IgD-negative memory B cell (primary cell): Measurements from ENCODE around the gene TMEM150C. TPM values are rescaled to one million over a fixed set of nuclear protein-coding genes. Genes with fewer than 3 reads are reported as not detected.
"Not testable (repeated sequence)": the region's sequence is repeated elsewhere in the genome, so short reads cannot be mapped to it uniquely, and the experiment has no call there.

ENCODE experiments used
- H3K27ac Mint-ChIP-seq, 3 donors: one replicate each; pipeline ENCODE4 v1.8.0; 2020 to 2022; ENCODE audit warnings: mild to moderate bottlenecking in 3 of 3, mixed read lengths in 3 of 3, moderate library complexity in 1 of 3
- H3K27me3 Mint-ChIP-seq: one replicate; pipeline ENCODE4 v1.8.0; 2021; ENCODE audit warnings: mixed read lengths
- H3K36me3 Mint-ChIP-seq: one replicate; pipeline ENCODE4 v1.8.0; 2020; ENCODE audit warnings: mild to moderate bottlenecking, mixed read lengths
- H3K4me1 Mint-ChIP-seq, 3 donors: one replicate each; pipeline ENCODE4 v1.8.0; 2020 to 2022; ENCODE audit warnings: mixed read lengths in 3 of 3, mild to moderate bottlenecking in 1 of 3
- H3K4me3 Mint-ChIP-seq, 4 donors: one replicate each; pipeline ENCODE4 v1.8.0; 2020 to 2022; ENCODE audit warnings: mild to moderate bottlenecking in 4 of 4, mixed read lengths in 4 of 4, moderate library complexity in 3 of 4
- H3K9me3 Mint-ChIP-seq, 3 donors: one replicate each; pipeline ENCODE4 v1.8.0; 2020 to 2021; ENCODE audit warnings: mixed read lengths in 3 of 3, mild to moderate bottlenecking in 1 of 3
- polyA plus RNA-seq: library from polyadenylated mRNA; unstranded; fragments of 300-500 nt; fragmentation: Illumina TruSeq; gene quantifications from one replicate; pipeline ENCODE4 v1.2.3, GENCODE V29; 2021

TMEM150C gene
- polyA plus RNA-seq, 1 donor from 2014 or later: not detected

GRCh38 chr4:82585690-82586435 lies 24.1 kb upstream of the TMEM150C start:
- Mint-ChIP-seq H3K4me1 (no peaks in the 10 kb centered on the region), H3K4me3 (no peak overlapping the region), H3K9me3 (peaks cover 0 to 2% (median 0%) of the 10 kb centered on the region in 3 donors), H3K27me3 (peaks cover 2% of the 10 kb centered on the region), H3K27ac (peak overlapping the region in 1 of 3 donors; percentile 9), H3K36me3 (no peaks in the 10 kb centered on the region)

DNA sequence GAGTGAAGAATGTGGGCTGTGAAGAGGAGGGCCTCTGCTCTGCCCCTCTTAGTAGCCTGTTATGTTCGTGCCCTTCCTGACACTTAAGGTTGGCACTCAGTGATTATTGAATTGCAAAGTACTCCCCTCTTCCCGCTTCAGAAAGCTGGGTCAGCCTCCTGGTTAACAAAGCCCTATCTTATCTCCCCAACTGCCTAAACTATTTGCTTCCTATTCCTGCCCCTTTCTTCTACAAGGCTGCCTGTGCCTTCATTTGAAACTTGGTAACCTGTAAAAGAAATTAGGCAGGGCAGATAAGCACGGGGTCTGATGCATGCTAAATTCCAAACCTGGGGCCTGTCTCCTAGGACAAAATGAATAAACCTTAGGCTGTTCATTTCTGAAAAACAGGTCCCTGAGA lies 23.1 kb upstream of the TMEM150C start:
- Mint-ChIP-seq H3K9me3 (peaks cover 0 to 2% (median 0%) of the 10 kb centered on the region in 3 donors), H3K27ac (no peak overlapping the region), H3K4me3 (no peak overlapping the region), H3K4me1 (no peaks in the 10 kb centered on the region), H3K36me3 (no peaks in the 10 kb centered on the region), H3K27me3 (peaks cover 7% of the 10 kb centered on the region)

- no peak overlapping the region for H3K4me3 Mint-ChIP-seq
- peaks cover 0 to 2% (median 0%) of the 10 kb centered on the region in 3 donors for H3K9me3 Mint-ChIP-seq
- H3K36me3 Mint-ChIP-seq: no peaks in the 10 kb centered on the region
- H3K4me1 Mint-ChIP-seq: no peaks in the 10 kb centered on the region
- peaks cover 8% of the 10 kb centered on the region for H3K27me3 Mint-ChIP-seq
- no peak overlapping the region for H3K27ac Mint-ChIP-seq
Measured at GRCh38 chr4:82583897-82584587, 22.3 kb upstream of the TMEM150C start.

GRCh38 chr4:82579932-82580331 lies 18.1 kb upstream of the TMEM150C start:
- Mint-ChIP-seq H3K27me3 (peaks cover 13% of the 10 kb centered on the region), H3K4me1 (no peaks in the 10 kb centered on the region), H3K9me3 (no peaks in the 10 kb centered on the region), H3K4me3 (no peak overlapping the region), H3K36me3 (no peaks in the 10 kb centered on the region), H3K27ac (no peak overlapping the region)

- Mint-ChIP-seq H3K27me3 (peaks cover 15% of the 10 kb centered on the region), H3K4me1 (no peaks in the 10 kb centered on the region), H3K9me3 (peaks cover 0 to 4% (median 0%) of the 10 kb centered on the region in 3 donors), H3K27ac (no peak overlapping the region), H3K36me3 (no peaks in the 10 kb centered on the region), H3K4me3 (no peak overlapping the region)
Measured at GRCh38 chr4:82578935-82579334, 17.1 kb upstream of the TMEM150C start.

GRCh38 chr4:82577451-82577850 lies 15.7 kb upstream of the TMEM150C start:
- H3K27me3 Mint-ChIP-seq: peaks cover 13% of the 10 kb centered on the region
- H3K36me3 Mint-ChIP-seq: no peaks in the 10 kb centered on the region

GRCh38 chr4:82569727-82570126 lies 7.9 kb upstream of the TMEM150C start:
- Mint-ChIP-seq H3K27me3 (peaks cover 8% of the 10 kb centered on the region), H3K4me1 (no peaks in the 10 kb centered on the region), H3K9me3 (peaks cover 0 to 4% (median 2%) of the 10 kb centered on the region in 3 donors), H3K27ac (no peak overlapping the region), H3K4me3 (no peak overlapping the region), H3K36me3 (peaks cover 2% of the 10 kb centered on the region)

More at GRCh38 chr4:82577451-82577850, 15.7 kb upstream of the TMEM150C start:
- H3K27ac Mint-ChIP-seq: no peak overlapping the region
- H3K9me3 Mint-ChIP-seq: peaks cover 0 to 4% (median 0%) of the 10 kb centered on the region in 3 donors
- no peaks in the 10 kb centered on the region for H3K4me1 Mint-ChIP-seq
- no peak overlapping the region for H3K4me3 Mint-ChIP-seq

DNA sequence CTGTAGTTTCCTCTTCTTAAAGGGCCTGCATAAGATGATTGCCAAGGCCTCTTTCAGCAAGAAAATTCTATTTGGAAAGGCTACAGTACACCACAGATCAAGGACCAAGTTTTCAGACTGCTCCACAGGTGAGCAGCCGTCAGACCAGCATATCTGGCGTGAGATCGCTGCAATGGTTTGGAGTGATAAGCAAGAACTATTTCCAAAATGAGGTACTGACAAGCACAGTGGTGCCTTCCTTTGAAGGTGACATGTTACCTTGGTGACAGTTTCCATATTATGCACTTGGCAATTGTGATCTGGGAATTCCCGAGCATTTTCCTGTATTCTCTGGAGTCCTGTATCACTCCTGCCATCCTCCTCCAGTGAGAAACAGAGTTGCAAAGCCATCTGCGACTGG lies 7.3 kb upstream of the TMEM150C start:
- Mint-ChIP-seq H3K4me1 (no peaks in the 10 kb centered on the region), H3K27me3 (peaks cover 6% of the 10 kb centered on the region), H3K4me3 (no peak overlapping the region), H3K27ac (no peak overlapping the region), H3K9me3 (peaks cover 0 to 2% (median 0%) of the 10 kb centered on the region in 3 donors), H3K36me3 (peaks cover 2% of the 10 kb centered on the region)

DNA sequence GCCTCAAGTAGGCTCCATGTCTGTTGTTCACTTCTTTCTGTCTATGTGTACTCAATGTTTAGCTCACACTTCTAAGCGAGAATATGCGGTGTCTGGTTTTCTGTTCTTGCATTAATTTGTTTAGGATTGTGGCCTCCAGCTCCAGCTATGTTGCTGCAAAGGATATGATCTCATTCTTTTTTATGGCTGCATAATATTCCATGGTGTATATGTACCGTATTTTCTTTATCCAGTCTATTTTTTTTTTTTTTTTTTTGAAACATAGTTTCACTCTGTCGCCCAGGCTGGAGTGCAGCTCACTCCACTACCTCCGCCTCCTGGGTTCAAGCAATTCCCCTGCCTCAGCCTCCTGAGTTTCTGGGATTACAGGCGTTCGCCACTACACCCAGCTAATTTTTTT lies 5.7 kb upstream of the TMEM150C start:
- peaks cover 15% of the 10 kb centered on the region for H3K27me3 Mint-ChIP-seq
- H3K27ac Mint-ChIP-seq: no peak overlapping the region
- H3K36me3 Mint-ChIP-seq: peaks cover 2% of the 10 kb centered on the region
- peak overlapping the region in 1 of 4 donors; percentile 8 for H3K4me3 Mint-ChIP-seq
- peaks cover 0 to 2% (median 2%) of the 10 kb centered on the region in 3 donors for H3K9me3 Mint-ChIP-seq
- peaks cover 0 to 2% (median 1%) of the 10 kb centered on the region in 3 donors for H3K4me1 Mint-ChIP-seq

DNA sequence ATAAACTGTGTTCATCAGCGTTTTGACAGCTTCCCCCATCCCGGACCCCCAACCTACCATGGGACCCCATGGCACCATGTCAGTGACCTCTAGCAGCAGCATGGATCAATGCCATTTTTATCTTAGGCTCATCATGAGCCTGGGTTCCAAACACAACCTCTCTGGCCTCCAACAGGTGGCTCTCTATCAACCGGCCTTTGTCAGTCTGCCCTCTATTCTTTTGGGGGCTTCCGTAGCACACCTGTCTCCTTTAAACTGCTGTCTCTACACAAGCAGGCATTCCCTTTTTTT lies 721 bp upstream of the TMEM150C start:
- H3K36me3 Mint-ChIP-seq: no peaks in the 10 kb centered on the region
- peaks cover 5 to 7% (median 5%) of the 10 kb centered on the region in 3 donors for H3K4me1 Mint-ChIP-seq
- H3K4me3 Mint-ChIP-seq: peak overlapping the region in 3 of 4 donors; percentile 44 to 78 (median 47)
- peaks cover 36% of the 10 kb centered on the region for H3K27me3 Mint-ChIP-seq
- H3K9me3 Mint-ChIP-seq: peaks cover 0 to 2% (median 0%) of the 10 kb centered on the region in 3 donors
- peak overlapping the region in 1 of 3 donors; percentile 21 for H3K27ac Mint-ChIP-seq

DNA sequence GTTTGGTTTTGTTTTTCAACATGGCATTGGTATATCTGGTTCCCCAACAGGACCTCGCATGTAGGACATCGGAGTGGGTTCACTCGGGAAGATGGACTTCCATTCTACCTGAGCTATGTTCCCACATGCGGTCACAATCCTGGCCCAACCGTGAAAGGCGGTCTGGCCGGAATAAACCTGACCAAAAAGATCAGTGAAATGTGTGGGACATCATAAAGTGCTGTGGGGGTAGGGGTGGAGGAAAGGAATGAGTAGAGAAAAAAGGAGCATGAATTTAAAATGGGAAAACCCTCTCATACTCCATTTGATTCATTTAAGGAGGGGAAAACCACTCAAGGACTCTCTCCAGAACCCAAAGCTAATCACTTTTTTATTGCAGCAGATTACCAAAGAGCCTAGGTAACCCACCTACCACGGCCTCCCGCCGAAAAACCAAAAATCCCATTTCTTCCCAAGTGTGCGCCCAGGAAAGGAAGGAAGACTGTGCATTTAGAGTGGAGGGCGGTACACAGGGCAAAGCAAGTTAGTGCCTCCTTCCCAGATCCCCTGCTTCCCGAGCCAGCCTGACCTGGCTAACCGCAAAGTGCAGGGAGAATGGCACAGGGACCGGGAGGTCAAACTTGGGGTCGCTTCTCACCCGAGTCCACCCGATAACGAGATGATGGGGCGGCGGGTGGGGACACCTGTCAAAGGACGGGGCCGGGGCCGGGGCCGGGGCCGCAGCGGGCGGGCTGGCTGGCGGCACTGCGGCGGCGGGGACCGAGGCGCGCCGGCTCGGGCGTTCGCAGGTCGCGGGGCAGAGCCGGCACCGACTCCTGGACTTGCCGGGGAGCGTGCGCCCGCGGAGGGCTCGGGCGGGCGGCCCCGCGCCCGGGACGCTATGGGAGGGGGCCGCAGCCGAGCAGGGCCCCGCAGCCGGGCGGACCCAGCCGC lies 669 bp downstream of the TMEM150C start:
- Mint-ChIP-seq H3K27ac (no peak overlapping the region), H3K4me3 (peak overlapping the region; percentile 34 to 78 (median 48)), H3K36me3 (no peaks in the 10 kb centered on the region), H3K9me3 (peaks cover 0 to 2% (median 0%) of the 10 kb centered on the region in 3 donors), H3K27me3 (peaks cover 38% of the 10 kb centered on the region), H3K4me1 (peaks cover 5 to 7% (median 5%) of the 10 kb centered on the region in 3 donors)

DNA sequence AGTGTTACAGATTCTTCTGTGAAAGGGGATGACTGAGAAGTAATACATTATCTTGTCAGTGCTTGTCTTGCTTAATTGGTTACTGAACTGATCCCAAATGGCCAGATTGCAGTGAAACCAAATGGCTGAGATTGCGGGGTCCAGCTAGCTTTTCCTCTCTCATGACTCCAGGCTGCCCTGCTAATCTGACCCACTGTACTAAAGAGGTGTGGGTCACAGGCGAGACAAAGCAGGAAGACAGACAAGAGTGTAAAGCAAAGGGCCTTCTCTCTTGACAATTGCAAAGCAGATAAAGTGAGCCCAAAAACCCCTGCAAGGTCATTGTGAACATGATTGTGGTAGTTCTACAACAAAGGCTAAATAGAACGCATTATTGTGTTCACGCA lies 2.1 kb downstream of the TMEM150C start:
- Mint-ChIP-seq H3K36me3 (no peaks in the 10 kb centered on the region), H3K4me3 (peak overlapping the region in 1 of 4 donors; percentile 76), H3K9me3 (peaks cover 0 to 2% (median 0%) of the 10 kb centered on the region in 3 donors), H3K27ac (no peak overlapping the region), H3K4me1 (peaks cover 5 to 7% (median 5%) of the 10 kb centered on the region in 3 donors), H3K27me3 (peaks cover 38% of the 10 kb centered on the region)

- peaks cover 40% of the 10 kb centered on the region for H3K27me3 Mint-ChIP-seq
- not testable (repeated sequence) for H3K4me1 Mint-ChIP-seq, H3K9me3 Mint-ChIP-seq, H3K36me3 Mint-ChIP-seq, H3K27ac Mint-ChIP-seq
- H3K4me3 Mint-ChIP-seq: peak overlapping the region in 1 of 4 donors; percentile 57
Measured at GRCh38 chr4:82559090-82559734, 2.6 kb downstream of the TMEM150C start.

DNA sequence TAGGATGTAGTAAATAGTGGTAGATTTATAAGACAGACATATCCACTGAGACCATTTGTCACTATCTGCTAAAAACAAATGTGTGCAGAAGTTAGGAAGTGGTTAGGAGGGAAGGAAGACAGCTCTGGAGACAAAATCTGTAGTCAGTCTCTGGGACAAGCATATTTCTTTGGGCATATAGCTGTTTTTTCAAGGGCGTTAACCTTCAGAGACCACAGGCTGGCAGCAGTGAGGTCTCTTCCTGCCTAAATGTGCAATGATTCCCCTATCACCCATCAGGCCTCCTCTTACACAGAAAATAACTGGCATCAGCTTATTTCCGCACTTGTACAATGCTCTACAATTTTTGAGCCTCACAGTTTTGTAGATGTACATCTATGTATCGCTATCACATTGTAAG lies 6.5 kb downstream of the TMEM150C start:
- peaks cover 0 to 4% (median 2%) of the 10 kb centered on the region in 3 donors for H3K9me3 Mint-ChIP-seq
- H3K36me3 Mint-ChIP-seq: no peaks in the 10 kb centered on the region
- H3K27ac Mint-ChIP-seq: no peak overlapping the region
- H3K4me3 Mint-ChIP-seq: no peak overlapping the region
- H3K27me3 Mint-ChIP-seq: peaks cover 21% of the 10 kb centered on the region
- H3K4me1 Mint-ChIP-seq: no peaks in the 10 kb centered on the region
